Measurements from ENCODE around the gene ZC3HAV1. TPM values are rescaled to one million over a fixed set of nuclear protein-coding genes. Genes with fewer than 3 reads are reported as not detected.

ZC3HAV1 gene
- total and polyA plus RNA-seq, 9 of the 15 experiments (the other 6 are each of a cell fraction or from before 2014, with no cell fraction given), result 11.9 to 40.5 (median 23.9) TPM

GRCh38 chr7:139043823-139044812 lies 65.4 kb downstream of the ZC3HAV1 start (continued):
- no peak for TF ChIP-seq SNAPC5 (CRISPR knock-in tag; IDR thresholded peaks at IDR 0.05)
- TF ChIP-seq TAF9B (IDR thresholded peaks at IDR 0.05; ENCODE audit: partially characterized antibody), result peak; percentile 87
- TF ChIP-seq TSHZ1 (CRISPR knock-in tag; IDR thresholded peaks at IDR 0.05), result no peak
- TF ChIP-seq RBM17 (IDR thresholded peaks at IDR 0.05; ENCODE audit: borderline replicate concordance, low read depth, low read length), result no peak
- no peak for TF ChIP-seq KLF6 (CRISPR knock-in tag; IDR thresholded peaks at IDR 0.05; ENCODE audit: borderline replicate concordance)
- TF ChIP-seq HNRNPH1 (optimal IDR thresholded peaks at IDR 0.05; ENCODE audit: low read depth, low read length), result no peak
- TF ChIP-seq ZBTB26 (CRISPR knock-in tag; IDR thresholded peaks at IDR 0.05), result no peak
- peak; percentile 81 for TF ChIP-seq EP400 (IDR thresholded peaks at IDR 0.05)
- peak; percentile 66; the same call in 1 of the 2 replicates for TF ChIP-seq SMAD3 (CRISPR knock-in tag; conservative IDR thresholded peaks at IDR 0.05)
- peak; percentile 60; the same call in 1 of the 2 replicates for TF ChIP-seq TARDBP (IDR thresholded peaks at IDR 0.05)
- TF ChIP-seq ZNF224 (CRISPR knock-in tag; IDR thresholded peaks at IDR 0.05), result no peak
- peak; percentile 80; the same call in 1 of the 2 replicates for TF ChIP-seq TOE1 (IDR thresholded peaks at IDR 0.05; ENCODE audit: borderline replicate concordance)
- TF ChIP-seq TOE1 (CRISPR knock-in tag; IDR thresholded peaks at IDR 0.05; ENCODE audit: borderline replicate concordance, low read depth), result no peak
- 0 out of 2 replicates have a peak, but pooled peaks have one; percentile 3 for TF ChIP-seq MEF2A (IDR thresholded peaks at IDR 0.05; ENCODE audit: control insufficient read depth, low read depth, low read length)
- TF ChIP-seq CEBPZ (IDR thresholded peaks at IDR 0.05; ENCODE audit: borderline replicate concordance, low read depth, low read length), result no peak

All from K562 (cell line).